CD4-positive, alpha-beta T cell treated with Interleukin-12 subunit alpha and Interleukin-12 subunit beta, for 1 hour (primary cell): ENCODE measurements around the gene WASHC2A.
"Not testable (repeated sequence)": the region's sequence is repeated elsewhere in the genome, so short reads cannot be mapped to it uniquely, and the experiment has no call there.

ENCODE experiments used
- DNase-seq: peaks from one replicate; pipeline ENCODE4 v3.0.0-alpha.2; 2020

Gene WASHC2A, protein sequence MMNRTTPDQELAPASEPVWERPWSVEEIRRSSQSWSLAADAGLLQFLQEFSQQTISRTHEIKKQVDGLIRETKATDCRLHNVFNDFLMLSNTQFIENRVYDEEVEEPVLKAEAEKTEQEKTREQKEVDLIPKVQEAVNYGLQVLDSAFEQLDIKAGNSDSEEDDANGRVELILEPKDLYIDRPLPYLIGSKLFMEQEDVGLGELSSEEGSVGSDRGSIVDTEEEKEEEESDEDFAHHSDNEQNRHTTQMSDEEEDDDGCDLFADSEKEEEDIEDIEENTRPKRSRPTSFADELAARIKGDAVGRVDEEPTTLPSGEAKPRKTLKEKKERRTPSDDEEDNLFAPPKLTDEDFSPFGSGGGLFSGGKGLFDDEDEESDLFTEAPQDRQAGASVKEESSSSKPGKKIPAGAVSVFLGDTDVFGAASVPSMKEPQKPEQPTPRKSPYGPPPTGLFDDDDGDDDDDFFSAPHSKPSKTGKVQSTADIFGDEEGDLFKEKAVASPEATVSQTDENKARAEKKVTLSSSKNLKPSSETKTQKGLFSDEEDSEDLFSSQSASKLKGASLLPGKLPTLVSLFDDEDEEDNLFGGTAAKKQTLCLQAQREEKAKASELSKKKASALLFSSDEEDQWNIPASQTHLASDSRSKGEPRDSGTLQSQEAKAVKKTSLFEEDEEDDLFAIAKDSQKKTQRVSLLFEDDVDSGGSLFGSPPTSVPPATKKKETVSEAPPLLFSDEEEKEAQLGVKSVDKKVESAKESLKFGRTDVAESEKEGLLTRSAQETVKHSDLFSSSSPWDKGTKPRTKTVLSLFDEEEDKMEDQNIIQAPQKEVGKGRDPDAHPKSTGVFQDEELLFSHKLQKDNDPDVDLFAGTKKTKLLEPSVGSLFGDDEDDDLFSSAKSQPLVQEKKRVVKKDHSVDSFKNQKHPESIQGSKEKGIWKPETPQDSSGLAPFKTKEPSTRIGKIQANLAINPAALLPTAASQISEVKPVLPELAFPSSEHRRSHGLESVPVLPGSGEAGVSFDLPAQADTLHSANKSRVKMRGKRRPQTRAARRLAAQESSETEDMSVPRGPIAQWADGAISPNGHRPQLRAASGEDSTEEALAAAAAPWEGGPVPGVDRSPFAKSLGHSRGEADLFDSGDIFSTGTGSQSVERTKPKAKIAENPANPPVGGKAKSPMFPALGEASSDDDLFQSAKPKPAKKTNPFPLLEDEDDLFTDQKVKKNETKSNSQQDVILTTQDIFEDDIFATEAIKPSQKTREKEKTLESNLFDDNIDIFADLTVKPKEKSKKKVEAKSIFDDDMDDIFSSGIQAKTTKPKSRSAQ (N-terminal part only)

DNA sequence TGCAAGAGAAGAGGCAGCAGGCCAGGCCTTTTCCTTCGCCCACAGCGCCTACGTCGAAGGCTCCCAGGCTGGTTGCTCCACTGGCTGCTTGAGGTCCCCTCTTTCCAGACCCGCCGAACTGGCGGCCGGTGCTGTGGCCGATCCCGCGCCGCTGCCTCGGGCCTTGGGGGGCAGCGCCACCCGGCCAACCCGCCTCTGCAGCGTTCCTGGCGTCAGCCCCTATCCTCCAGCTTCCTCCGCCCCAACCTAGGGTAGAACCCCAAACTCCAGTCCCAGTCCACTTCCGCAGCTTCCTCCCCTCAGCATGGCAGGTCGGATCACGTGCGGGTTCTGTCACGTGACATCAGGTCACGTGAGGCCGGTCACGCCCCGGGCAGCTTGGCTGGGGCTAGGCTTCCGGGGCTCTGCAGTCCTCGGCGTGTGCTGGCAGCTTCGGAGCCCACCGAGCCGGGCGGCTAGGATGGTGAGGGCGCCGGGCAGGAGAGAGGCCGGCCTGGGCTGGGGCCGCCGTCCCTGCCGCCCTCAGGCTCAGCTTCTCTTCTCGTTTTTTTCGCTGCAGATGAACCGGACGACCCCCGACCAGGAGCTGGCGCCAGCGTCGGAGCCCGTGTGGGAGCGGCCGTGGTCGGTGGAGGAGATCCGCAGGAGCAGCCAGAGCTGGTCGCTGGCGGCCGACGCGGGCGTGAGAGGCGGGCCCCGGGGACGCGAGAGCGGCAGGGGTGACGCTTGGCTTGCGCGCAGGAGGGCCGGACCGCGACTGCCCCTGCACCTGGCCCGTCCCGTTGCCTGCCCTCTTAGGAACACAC is at the start of gene WASHC2A:
Gene WASHC2A (plus strand): TSS at position 409 of the 806 bp plus-strand sequence. CDS start 52 bp downstream, at position 461.
- peak; percentile 89 for DNase-seq

DNA sequence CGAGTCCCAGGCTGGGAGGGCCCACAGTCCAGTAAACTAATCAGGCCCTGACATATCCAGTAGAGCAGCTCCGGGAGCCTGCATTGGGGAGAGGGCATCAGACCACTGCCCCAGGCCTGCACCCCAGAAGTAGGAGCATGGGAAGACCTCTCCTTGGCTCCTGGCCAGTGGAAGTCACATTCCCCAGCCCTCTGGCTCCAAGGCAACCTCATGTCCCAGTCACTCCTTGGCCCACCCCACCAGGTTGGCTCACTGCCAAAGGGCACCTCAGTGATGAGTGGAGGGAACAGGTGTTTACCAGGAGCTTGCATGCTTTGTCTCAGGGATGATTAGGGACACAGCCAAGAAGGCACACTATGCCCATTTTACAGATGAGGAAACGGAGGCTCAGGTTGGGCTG is 48.5 kb upstream of the WASHC2A start:
- not testable (repeated sequence) for DNase-seq

DNA sequence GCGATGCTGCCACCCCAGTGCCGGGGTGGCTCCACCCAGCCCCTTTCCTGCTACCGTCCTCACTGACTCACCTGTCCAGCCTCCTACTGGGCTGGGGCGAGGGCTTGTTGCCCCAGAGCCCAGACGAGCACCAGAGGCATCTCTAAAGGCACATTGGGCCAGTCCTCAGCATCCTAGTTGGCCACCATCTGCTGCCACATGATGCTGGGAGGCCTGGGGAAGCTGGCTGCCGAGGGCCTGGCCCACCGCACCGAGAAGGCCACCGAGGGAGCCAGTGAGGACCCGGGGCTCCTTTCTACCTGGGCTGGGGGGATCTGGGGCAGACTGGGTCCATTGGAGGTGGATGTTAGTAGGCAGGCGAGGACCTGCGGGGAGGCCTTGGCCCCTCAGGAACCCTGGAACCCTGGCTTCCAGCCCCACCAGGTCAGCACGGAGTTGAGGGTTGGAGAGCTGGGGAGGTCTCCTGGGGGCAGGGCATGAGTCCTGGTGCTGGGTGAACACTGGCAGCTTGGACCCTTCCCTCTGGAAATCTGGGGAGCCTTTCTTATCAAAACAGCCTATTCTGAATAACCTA is 47.2 kb upstream of the WASHC2A start:
- DNase-seq, result not testable (repeated sequence)

DNA sequence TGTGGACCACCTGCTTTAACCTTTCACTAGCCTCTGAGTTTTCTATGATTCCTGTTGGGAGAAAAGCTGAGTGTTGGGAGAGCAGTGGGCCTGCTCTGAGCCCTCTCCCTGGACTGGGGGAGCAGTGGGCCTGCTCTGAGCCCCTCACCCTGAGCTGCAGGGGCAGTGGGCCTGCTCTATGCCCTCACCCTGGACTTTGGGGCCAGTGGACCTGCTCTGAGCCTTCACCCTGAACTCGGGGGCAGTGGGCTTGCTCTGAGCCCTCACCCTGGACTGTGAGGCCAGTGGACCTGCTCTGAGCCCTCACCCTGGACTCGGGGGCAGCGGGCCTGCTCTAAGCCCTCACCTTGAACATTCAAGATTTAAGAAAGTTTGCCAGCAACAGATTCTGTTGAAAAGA is 46.1 kb upstream of the WASHC2A start:
- no peak for DNase-seq

DNA sequence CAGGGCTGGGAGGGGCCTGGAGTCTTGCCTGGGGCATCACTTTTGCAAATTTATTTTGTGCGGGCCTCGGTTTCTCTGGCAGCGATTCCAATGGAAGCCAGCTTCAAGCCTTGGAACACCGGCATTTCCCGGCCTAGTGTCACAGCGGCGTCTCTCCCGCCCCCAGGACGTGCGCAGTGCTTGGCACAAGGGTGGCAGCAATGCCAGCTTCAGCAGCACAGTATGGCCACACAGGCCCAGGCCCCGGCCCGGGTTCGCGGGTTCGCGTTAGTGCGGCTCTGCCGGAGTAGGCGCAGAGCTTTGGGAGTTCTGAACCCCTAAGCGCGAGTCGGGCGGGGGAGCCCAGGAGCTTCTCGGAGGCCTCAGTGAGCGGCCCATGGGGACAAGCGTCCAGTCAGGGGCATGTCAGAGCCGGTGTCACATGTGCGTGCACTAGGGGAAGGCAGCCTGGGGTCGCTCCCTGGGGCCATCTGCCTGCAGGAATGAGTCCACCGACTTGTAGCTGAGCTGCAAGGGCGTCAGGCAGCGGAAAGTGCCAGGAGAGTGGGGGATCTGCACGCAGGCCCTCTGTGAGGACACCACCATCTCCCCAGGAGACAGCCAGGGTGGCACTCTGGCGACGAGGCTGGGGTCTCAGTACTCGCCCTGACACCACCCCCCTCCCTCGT is 42.9 kb upstream of the WASHC2A start:
- DNase-seq, result not testable (repeated sequence)

DNA sequence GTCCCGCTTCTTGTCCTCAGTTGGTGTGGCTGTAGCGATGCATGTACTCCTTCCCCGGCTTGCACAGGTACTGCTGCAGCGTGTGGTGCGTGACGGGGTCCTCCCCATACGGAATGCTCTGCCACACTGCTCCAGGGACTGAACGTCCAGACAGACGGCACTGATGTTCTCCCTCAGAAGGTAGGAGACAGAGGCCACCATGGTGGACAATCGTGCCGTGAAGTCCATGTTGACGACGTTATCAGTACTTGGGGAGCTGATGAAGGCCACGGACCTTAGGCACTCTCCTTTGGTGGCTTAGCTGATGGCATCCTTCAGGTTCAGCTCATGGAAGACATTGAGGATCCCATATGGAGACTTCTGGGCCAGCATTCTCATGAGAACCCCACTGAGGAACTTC is 42.1 kb upstream of the WASHC2A start:
- DNase-seq, result no peak

DNA sequence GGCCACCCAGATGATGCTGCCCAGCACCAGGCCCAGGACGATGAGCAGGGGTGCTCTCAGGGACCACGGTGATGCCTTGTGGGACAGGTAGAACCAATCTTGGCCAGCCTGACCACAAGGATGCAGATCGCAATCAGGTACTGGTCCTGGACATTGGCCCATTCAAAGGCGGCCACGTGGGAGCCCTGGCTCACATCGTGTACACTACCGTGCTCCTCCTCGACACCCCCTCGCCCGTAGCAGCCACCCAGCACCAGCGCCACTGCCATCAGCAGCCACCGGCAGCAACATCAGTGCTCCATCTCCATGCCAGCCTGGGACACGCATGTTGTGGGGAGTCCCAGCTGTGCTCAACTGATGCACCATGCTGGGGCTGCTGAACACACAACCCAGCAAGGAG is 40.6 kb upstream of the WASHC2A start:
- DNase-seq, result no peak

DNA sequence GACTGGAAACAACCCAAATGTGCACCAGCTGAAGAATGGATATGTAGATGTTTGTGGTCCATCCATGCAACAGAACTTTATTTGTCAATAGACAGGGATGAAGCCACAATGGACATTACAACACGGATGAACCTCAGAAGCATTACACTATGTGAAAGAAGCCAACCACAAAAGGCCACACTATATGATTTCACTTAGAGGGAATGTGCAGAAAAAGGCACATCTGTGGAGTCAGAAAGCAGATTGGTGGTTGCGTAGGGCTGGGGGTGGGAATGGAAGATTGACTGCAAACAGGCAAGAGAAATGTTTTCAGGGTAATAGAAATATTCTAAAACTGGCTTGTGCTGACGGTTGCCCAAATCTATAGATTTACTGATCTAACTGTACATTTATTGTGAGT is 34.3 kb upstream of the WASHC2A start:
- no peak for DNase-seq

DNA sequence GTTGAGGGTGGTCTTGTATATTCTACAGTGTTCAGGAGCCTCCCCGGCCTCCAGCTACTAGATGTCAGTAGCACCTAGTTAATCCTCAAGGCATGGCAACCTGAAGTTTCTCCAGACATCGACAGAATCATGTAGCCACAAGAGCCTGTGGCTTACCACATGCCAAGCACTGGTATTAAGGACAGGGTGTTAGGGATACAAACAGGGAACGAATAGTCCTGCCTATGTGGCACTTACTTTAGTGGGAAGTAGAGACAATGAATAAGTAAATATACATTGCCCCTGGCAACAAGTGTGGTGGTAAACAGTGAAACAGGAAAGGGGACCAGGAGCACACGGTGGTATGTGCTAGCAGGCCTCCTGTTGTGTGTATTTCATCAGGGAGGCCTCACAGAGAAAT is 32.4 kb upstream of the WASHC2A start:
- not testable (repeated sequence) for DNase-seq

DNA sequence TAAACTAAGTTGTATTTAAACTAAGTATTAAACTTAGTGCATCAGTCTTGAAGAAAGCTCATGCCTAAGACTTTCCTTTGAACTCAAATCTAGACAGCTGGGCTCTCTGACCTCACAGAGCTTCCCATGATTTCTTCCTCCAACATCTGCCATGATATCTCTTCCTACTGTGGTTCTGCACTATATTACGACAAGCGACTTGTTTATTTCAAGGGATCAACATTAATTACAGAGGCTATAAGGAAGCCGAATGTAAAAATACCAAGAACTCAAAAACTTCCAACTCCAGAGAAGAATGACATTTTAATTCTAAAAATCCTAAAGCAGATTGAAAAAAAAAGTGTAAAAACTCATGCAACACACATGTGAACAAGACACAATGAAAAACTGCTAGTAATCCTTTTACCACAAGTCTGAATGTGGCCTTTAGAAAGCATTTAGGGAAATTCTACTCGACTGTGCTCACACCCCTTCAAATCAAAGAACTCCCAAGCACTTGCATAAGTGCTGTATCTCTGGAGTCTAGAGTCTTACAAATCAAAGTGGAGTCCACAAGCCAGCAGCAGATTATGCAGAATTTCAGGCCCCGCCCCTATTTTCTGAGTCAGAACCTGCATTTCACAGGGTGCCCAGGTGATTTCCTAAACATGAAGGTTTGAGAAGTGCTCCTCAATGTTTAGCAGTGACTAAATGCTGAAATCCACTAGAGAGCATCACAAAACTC is 22.7 kb upstream of the WASHC2A start:
- no peak for DNase-seq

DNA sequence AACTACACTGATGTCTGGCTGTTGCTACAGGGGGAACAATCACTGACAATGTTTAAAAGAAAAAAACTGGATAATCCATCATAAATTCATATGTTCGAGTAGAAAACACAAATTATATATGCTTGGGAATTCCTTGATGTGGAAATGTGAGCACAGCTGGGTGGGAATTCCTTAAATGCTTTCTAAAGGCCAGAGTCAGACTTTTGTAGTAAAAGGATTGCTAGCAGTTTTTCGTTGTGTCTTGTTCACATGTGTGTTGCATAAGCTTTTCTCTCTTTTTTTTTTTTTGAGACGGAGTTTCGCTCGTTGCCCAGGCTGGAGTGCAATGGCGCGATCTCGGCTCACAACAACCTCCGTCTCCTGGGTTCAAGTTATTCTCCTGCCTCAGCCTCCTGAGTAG is 21.3 kb upstream of the WASHC2A start:
- DNase-seq, result not testable (repeated sequence)

DNA sequence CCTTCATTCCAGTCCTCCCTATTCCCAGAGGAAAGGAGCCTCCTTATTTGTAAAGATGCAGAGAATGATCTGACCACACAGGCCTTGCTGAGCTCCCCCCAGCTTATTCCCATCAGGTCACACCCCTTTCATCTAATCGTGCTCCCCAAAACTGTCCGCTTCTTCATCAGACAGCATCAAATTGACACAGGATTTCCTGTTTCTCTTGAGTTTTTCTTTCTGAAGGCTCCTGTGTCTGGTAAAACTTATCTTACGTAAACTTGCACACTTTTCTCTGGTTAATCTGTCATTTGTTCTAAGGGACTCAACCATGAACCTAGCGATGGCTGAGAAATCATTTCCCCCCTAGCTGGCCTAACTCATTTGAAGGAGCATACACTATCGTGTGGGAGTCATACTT is 20.2 kb upstream of the WASHC2A start:
- DNase-seq, result not testable (repeated sequence)

DNA sequence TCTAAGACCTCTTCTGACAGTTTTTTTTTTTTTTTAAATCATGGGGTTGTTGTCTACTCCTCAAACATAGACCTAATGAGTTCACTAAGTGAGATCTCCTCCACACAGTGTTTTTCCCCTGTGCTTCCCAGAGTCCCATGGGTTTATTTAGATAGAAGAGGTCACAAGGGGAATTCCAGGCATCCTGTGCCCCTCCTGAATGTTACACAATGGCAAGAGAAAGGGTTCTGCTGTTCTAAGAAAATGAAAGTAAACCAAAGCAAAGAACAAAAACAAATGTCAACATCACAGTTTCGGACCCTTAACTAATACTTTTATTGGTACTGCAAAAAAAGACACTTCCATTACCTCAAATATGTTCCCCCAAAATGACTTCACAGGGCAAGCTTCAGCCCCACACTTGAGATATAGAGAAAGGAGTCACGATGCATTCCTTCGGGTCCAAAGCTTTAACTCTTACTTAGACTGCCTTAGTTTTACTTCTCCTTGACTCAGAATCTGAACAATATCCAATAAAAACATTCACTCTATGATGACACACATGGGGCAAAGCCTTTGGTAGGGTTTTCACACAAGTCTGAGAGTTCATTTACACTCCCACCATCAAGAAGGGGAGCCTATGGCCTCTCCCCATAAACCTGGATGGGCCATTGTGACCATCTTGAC is 15.6 kb upstream of the WASHC2A start:
- not testable (repeated sequence) for DNase-seq

DNA sequence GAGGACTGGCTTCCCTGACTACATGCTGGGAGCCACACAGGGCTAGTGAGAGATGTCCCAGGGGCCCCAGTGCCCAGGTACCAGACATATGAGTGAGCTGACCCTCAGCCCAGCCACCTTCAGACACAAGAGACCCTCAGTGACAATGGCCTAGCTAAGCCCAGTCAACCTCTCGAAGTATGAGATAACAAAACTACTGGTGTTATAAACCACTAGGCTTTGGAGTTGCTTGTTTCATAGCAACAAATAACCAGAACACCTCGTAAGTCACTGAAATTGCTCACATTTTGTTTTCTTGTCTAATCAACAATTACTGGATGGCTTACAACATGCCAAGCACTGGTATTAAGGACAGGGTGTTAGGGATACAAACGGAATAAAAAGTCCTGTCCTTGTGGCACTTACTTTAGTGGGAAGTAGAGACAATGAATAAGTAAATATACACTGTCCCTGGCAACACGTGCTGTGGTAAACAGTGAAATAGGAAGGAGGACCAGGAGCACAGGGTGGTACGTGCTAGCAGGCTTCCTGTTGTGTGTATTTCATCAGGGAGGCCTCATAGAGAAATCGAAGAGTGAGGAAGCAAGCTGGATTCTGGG is 14.9 kb upstream of the WASHC2A start:
- DNase-seq, result not testable (repeated sequence)

DNA sequence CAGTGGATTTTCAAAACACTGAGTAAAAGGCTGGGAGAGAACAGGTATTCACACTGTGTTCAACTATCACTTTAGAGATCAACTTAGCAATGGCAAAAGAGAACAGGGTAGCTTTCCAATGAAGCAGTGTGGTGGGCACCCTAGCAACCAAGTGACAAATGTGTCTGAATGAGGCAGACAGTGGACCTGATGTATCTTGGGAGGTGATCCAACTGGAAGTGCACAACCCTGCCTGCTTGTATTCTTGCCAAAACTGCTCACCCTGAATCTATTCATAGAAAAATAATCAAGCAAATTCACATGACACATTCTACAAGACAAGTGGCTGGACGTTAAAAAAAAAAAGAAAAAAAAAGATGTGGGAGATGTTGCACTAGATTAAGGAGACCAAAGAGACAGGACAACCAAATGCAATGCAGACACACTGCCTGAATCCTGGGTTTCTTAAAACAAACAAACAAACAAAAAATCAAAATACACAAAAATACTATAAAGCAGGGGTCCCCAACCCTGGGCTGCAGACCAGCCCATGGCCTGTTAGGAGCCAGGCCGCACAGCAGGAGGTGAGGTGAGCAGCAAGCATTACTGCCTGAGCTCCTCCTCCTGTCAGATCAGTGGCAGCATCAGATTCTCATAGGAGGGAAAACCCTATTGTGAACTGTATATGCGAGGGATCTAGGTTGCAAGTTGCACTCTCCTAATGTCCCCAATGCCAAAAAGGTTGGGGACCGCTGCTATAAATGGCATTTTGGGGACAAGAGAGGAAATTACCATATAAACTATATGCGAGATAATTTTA is 12.1 kb upstream of the WASHC2A start:
- DNase-seq, result not testable (repeated sequence)

DNA sequence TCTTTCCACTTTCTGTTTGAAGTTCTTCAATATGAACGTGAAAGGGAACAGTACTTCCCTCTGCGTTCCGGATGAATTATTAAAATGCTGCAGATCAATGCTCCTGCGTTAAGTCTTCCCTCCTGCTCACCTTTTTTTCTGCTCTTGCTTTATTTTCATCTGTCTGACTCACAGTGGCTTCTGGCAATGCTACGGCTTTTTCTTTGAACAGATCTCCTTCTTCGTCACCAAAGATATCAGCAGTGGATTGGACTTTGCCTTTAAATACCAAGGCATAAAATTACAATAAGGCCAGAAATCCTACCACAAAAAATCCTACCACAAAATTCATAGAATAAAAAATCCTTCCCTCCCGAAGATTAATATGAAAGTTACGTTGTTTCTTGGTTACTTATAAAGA is 11.1 kb upstream of the WASHC2A start:
- not testable (repeated sequence) for DNase-seq

DNA sequence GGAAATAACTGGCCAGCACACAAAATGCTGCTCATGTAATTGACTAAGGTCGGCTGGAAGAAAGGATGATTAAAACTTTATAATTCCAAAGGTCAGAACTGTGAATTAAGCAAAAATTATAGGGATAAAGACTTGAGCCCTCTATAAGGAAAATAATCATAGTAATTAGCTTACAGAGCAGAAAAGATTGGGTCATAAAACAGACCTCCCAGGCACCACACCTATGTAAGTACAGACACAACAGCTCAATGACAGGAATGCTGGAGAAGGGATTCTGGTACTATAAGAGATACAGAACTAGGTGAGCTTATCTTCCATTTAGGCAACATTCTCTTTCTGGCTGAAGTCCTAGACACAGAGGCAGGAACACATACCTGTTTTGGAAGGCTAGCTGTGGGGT is 9.0 kb upstream of the WASHC2A start:
- DNase-seq, result not testable (repeated sequence)

DNA sequence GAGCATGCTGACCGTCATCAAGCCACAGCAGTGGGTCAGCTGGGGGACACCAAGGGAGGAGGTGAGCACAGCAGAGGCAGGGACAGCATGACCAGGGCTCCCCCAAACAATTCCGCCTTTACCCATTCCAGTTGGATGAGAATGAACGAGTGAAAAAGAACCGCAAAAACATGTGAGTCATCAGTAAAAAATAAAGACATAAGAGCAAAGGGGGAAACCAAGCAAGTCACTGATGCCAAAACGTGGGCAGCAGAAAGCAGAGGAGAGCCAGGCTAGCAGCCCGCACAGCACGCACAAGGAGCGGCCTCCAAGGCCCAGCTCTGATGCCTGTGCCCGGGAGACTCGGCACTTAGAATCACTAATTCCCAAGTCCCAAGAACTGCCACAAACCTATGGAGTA is 7.8 kb upstream of the WASHC2A start:
- DNase-seq, result not testable (repeated sequence)
